Measurements from ENCODE around the gene GRIK4. TPM values are rescaled to one million over a fixed set of nuclear protein-coding genes. Genes with fewer than 3 reads are reported as not detected.

Gene GRIK4
- total and polyA plus RNA-seq, 9 of the 15 experiments (the other 6 are each of a cell fraction or from before 2014, with no cell fraction given) = not detected

GRCh38 chr11:120871924-120872323 lies 360.4 kb downstream of the GRIK4 start:
- no peaks in the 10 kb centered on the region for H3K9me3 ChIP-seq (replicated peaks; ENCODE audit: control insufficient read depth, insufficient read depth, low read depth, low read length)
- no peak overlapping the region for H3K9ac ChIP-seq (ENCODE audit: insufficient read depth in 1 of 2, low read depth in 2 of 2, low read length in 2 of 2)
- H3K27ac ChIP-seq (ENCODE audit: extremely low read depth, low read depth, low read length) = no peak overlapping the region
- ChIA-PET CTCF (ENCODE audit: low intra/inter-chr PET ratio) (no interaction called here), POLR2A (no interaction called here)
- no peak overlapping the region for H3K4me2 ChIP-seq (ENCODE audit: insufficient read depth, low read length)
- peaks cover 2 to 45% of the 10 kb centered on the region in 2 experiments; a peak in 2 of 5 replicates for H3K27me3 ChIP-seq (ENCODE audit: control insufficient read depth in 2 of 2, insufficient read depth in 2 of 2, low read length in 2 of 2)
- no peaks in the 10 kb centered on the region for H3K36me3 ChIP-seq (ENCODE audit: control insufficient read depth, insufficient read depth, low read length)
- H3K4me1 ChIP-seq (replicated peaks in 1 of 2; ENCODE audit: control insufficient read depth in 2 of 2, insufficient read depth in 2 of 2, low read length in 2 of 2) = no peaks in the 10 kb centered on the region
- no peaks in the 10 kb centered on the region; the same call in 1 of the 2 replicates for H4K20me1 ChIP-seq (replicated peaks; ENCODE audit: control insufficient read depth, insufficient read depth, low read length)
- no TSS peak for BruUV-seq (replicated peaks)
- DNase-seq (ENCODE audit: extremely low read depth in 1 of 4, low spot score in 3 of 4) (no peak), ATAC-seq (no peak), FAIRE-seq (no peak)
- no peak overlapping the region for H3K4me3 ChIP-seq
- H3K9me1 ChIP-seq (ENCODE audit: control insufficient read depth, insufficient read depth, low read length) = no peaks in the 10 kb centered on the region
- 0% methylated on average over 2 of the region's 2 CpGs for WGBS (ENCODE audit: insufficient coverage, low coverage, missing lambda C conversion rate)
- no peak for TF ChIP-seq ZNF133 (CRISPR knock-in tag; IDR thresholded peaks at IDR 0.05)
- TF ChIP-seq TCF7 (IDR thresholded peaks at IDR 0.05; ENCODE audit: borderline replicate concordance) = no peak
- TF ChIP-seq C11orf30 (IDR thresholded peaks at IDR 0.05; ENCODE audit: low read depth) = no peak
- TF ChIP-seq RREB1 (CRISPR knock-in tag; IDR thresholded peaks at IDR 0.05) = no peak
- TF ChIP-seq ETS1 (conservative IDR thresholded peaks at IDR 0.05; ENCODE audit: control insufficient read depth, low read depth, low read length) = no peak
- TF ChIP-seq DACH1 (IDR thresholded peaks at IDR 0.05; ENCODE audit: partially characterized antibody) = no peak
- TF ChIP-seq SREBF2 (CRISPR knock-in tag; IDR thresholded peaks at IDR 0.05) = no peak
- TF ChIP-seq NFIX (CRISPR knock-in tag; IDR thresholded peaks at IDR 0.05; ENCODE audit: low read depth) = no peak
- TF ChIP-seq SMAD3 (CRISPR knock-in tag; conservative IDR thresholded peaks at IDR 0.05) = no peak
- TF ChIP-seq SLC30A9 (CRISPR knock-in tag; IDR thresholded peaks at IDR 0.05) = no peak
- TF ChIP-seq ZNF398 (CRISPR knock-in tag; IDR thresholded peaks at IDR 0.05) = no peak
- no peak for TF ChIP-seq CHD1 (IDR thresholded peaks at IDR 0.05; ENCODE audit: low read length)
- TF ChIP-seq ZNF512 (tag; IDR thresholded peaks at IDR 0.05) = no peak
- intact Hi-C loops (cut with micrococcal nuclease) (no loop called here), in situ Hi-C loops (cut with MboI) (no loop called here)
- H2AFZ ChIP-seq (ENCODE audit: low read depth, low read length) = no peak overlapping the region
- no peaks in the 10 kb centered on the region for H3K79me2 ChIP-seq (ENCODE audit: control insufficient read depth, insufficient read depth, low read length)

Data from K562 (cell line).